DMS153 treated with DMSO at 0.1 percent for 48 hours (cell line): ENCODE data around the gene CCDC141.

Source experiments
- DNase-seq: peaks from one replicate; lab custom pipeline; 2025; ENCODE audit not compliant: unreplicated experiment; lab: John Stamatoyannopoulos, UW

Gene CCDC141

DNA sequence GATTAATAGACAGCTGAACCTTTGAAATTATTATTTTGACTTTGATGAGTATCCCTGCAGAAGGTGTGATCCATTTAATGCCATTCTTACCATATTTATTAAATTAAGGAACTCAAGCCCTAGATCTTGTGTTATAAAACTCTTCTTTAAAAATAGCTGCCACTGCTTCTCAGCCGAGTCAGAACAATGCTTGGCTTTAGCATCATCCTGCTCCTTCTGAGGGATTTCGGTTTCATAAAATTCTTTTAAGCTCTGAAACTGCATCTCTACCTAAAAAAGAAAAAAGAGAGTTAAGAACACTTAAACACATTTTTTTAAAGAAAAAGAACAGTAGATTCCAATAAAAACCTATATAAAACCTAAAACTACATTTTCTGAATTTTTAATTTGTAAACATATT is 172.1 kb downstream of the CCDC141 start:
- no peak for DNase-seq

DNA sequence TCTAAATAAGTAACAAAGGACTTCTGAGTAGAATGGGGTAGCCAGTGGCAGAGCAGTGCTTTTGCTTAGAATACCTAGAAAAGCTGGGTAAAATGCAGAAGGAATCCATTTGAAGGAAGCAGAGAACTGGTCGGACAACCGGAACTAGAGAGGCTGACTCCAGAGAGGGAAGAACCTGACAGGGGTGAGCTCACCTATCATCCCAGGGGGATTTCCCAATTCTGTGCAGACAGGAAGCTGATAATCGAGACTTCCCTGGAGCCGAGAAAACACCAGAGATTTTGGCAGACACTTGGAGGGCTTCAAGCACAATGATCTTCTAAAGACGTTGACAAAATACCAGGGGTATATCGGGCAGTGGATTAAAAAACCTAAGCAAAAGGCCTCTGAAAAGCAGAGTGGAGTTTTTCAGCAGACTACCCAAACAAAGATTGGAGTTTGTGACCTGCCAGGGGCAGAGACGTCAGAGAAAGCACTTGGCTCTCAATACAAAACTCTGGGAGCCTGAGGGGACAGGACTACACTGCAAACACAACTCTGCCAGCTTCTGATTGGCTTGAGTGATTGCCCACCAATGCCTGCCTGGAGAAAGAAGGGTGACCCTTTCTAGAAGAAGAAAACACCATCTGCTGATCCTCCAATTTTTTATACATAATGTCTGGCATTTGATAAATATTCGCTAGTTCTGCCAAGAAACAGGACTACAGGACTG is 175.3 kb downstream of the CCDC141 start:
- no peak for DNase-seq

DNA sequence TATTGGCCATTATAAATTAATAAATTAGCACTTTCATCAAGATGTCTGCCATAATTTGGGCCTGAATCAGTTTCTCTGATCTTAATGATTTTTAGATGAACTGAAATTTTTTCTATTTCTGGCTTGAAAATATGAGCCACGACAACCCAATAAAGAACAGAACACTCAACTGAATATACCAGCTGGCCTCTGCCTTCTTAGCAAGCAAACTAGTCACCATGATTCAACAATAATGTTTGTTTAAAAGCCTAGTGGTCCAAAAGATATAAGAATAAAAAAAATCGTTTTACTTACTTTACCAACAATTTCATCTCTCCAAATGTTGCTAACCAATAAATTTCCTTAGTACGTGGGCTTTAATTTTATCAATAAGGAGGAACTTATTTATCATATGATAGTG is 176.0 kb downstream of the CCDC141 start:
- no peak for DNase-seq

- DNase-seq, result no peak
These were observed 178.4 kb downstream of the CCDC141 start for GRCh38 chr2:178871536-178871935.

GRCh38 chr2:178870703-178871102 is 179.2 kb downstream of the CCDC141 start:
- no peak for DNase-seq

- DNase-seq, result no peak
These were observed 183.9 kb downstream of the CCDC141 start for GRCh38 chr2:178865999-178866398.

GRCh38 chr2:178865146-178865936 is 184.6 kb downstream of the CCDC141 start:
- DNase-seq, result no peak

GRCh38 chr2:178863856-178864620 is 185.9 kb downstream of the CCDC141 start:
- no peak for DNase-seq

- DNase-seq, result no peak
These were observed 186.6 kb downstream of the CCDC141 start for GRCh38 chr2:178863130-178863855.

DNA sequence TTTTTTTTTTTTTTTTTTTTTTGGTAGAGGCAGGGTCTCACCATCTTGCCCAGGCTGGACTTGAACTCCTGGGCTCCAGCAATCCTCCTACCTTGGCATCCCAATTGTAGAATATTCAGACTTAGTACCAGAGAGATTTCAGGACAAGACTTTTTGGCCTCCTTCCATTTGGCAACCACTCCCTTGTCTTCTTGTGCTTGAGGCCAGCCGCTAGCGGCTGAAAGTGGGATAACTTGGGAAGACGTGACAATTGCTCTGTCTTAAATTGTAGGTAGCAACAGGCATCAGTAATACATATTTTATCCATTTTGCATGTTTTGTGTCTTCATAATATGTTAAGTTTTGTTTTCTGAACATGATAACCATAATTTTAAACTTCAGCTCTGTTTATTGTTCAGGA is 189.4 kb downstream of the CCDC141 start:
- no peak for DNase-seq

DNA sequence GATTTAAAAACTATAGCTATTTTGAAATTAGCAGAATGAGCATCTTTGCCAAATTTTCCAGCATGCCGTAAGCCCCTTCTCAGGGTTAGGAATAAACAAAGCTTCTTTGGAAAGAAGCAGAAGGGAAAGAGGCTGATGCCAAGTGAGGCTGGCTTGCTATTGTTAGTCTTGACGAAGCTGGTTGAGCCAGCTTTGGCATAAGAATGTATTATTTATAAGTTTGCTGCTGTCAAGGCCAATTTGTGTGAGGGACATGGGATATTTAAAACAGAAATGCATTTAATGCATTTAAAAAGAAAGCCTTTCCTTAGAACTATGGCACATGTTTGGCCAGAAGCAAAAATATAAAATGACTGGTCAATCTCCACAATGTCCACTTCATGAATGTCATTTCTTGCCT is 190.2 kb downstream of the CCDC141 start:
- DNase-seq, result no peak

DNA sequence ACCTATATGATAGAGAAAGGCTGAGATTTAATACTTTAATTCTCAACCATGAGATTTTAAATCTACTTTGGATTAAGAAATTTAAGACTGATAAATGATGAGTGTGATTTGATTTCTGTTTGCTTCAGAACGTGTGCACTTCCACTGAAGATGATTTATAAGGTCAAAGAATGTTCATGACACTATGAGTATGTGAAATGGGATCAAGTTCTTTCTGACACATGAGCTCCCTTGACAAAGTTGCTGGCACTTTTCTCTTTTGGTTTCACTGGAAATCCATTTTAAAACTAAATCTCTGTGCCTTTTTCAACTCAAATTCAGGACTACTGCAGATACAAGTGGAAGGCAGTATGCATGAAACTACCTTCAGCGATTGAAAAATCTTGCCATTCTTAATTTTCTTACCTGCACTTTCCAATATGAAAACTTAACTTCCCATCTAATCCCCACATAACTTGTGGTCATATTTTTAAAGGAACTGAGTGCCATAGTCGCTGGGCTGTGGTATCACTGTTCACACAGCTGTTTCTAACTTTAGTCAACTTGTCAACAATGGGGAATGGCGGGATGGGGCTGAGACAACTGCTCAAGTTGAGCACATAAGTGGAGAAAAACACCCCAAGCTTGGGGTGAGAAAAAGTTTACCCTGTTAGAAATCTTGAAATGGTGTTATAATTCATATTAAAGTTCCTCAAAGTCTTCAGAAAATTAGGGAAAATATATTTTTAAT is 190.9 kb downstream of the CCDC141 start:
- no peak for DNase-seq

GRCh38 chr2:178855151-178855550 is 194.8 kb downstream of the CCDC141 start:
- no peak for DNase-seq

DNA sequence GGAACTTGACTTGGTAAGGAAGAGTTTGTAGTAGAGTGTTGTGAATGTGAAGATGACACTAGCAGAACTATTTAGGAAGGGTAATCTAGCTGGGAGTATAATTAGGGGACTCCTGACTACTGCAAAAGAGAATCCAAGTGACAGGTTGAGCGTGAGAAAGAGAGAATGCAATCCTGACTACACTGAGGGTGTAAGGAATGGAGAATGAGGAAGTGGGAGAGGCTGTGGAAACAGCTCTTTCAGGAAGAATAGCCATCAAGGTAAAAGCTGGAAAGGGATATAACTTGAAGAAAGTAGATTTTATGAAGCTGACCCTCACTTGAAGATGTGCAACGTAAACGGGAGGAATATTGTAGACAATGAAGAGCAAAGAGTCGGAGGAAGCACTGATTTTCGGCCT is 201.6 kb downstream of the CCDC141 start:
- no peak for DNase-seq

DNA sequence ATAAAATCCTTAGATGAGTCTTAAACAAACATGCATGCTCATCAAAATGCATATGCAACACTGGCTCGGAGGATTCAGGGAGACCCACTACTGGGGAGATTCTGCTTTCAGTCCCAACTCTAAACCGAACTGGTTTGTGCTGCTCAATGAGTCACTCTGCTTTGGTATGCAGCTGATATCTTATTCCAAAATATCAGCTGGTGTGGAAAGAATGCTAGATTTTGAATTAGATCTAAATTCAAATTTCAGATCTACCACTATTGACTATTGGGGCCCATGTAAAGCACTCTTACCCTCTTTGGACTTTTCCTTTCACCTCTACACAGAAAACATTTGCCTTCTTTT is 203.5 kb downstream of the CCDC141 start:
- no peak for DNase-seq

DNA sequence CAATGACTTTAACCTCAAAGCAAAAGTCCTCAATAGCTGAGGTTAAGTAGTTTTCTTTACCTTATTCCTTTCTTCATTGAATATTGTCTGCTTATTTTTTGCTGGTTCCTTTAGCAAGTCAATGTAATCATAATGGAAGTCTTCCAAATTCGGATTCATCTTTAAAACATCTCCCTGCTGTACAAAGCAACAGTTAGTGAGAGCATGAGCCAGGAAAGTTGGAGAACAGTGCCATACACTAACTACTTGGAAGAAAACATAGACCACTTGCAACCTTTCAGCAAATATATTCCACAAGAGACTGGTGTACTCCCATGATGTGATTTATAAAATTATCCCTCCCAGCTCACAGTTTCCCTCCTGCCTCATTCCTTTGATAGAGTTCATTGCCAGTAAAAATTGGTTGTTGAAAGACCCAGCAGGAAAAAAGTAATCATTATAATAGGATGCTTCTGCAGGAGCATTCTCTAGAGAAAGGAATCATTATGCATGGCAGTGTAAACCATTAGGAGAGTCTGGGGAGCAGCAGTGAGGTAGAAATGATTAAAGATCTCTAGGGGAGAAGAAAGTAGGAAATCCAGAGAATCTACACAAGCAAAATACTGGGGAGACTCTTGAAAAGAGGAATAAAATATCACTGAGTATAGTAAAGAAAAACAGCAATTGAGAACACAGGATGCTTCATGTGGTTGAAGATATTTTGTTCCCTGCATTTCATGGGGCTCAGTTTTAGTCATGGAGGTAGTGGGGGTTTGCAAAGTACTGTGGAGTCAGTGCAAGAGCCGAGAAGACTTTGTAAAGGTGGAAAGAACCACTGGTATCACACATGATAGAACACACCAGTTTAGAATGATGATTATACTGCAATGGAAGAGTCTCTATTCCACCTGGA is 204.1 kb downstream of the CCDC141 start:
- no peak for DNase-seq

GRCh38 chr2:178844701-178845100 is 205.2 kb downstream of the CCDC141 start:
- DNase-seq, result no peak

GRCh38 chr2:178844269-178844668 is 205.7 kb downstream of the CCDC141 start:
- no peak for DNase-seq

DNA sequence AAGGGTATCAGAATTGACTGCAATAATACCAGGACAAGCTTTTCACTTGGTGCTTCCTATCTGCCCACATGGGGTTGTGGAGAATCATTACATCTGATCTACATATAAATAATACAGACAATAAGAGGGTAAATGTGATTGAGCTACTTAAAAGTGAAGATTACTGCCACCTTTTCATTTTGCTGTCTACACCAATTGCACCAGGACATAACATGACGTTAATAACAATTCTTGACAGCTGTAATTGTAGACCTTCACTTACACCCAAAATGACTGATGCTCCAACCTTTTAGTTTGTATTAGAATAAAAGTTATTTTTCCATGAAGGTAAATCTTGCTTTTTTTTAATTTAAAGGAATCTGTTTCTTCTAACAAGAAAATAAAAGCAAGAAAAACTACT is 206.2 kb downstream of the CCDC141 start:
- DNase-seq, result no peak

GRCh38 chr2:178836807-178837206 is 213.1 kb downstream of the CCDC141 start:
- DNase-seq, result no peak
